HuH-7.5 (cell line): Measurements from ENCODE around the gene BTBD9.

Experiments
- DNase-seq: peaks from one replicate; pipeline ENCODE4 v3.0.0; 2011; ENCODE audit warnings: low spot score

The BTBD9 gene

DNA sequence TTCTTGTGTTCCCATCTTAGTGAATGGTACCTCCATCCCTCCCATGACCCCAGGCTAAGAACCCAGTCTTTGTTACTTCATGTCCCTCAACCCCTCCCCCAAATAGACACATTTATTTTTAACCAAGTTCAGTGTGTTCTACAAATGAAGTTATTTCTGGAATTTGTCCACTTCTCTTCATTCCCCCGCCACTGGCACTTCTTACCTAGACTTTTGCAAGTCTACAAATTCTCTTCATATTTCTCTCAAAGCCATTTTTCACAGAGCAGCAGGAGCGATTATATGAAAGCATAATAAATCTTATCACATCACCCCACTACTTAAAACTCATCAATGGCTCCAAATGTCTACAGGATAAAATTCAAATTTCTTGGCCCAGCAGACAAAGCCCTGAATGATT lies 131.4 kb downstream of the BTBD9 start:
- no peak for DNase-seq

- DNase-seq, result no peak
These were observed 132.6 kb downstream of the BTBD9 start for GRCh38 chr6:38507173-38507572.

DNA sequence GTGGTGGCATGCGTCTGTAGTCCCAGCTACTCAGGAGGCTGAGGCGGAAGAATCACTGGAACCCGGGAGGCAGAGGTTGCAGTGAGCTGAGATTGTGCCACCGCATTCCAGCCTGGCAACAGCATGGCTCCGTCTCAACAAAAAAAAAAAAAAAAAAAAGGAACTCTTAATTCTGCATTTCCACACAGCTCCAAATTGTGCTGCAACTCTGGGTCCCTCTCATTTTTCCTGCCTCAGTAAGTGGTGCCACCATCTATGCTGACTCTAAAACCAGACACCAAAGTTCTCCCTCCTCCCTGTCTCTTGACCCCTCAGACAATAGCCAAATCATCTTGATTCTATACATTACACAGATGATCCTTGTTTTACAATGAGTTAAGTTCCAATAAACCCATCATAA lies 133.9 kb downstream of the BTBD9 start:
- no peak for DNase-seq

- no peak for DNase-seq
These were observed 134.7 kb downstream of the BTBD9 start for GRCh38 chr6:38504996-38505395.

GRCh38 chr6:38503960-38504682 lies 135.6 kb downstream of the BTBD9 start:
- DNase-seq, result no peak

DNA sequence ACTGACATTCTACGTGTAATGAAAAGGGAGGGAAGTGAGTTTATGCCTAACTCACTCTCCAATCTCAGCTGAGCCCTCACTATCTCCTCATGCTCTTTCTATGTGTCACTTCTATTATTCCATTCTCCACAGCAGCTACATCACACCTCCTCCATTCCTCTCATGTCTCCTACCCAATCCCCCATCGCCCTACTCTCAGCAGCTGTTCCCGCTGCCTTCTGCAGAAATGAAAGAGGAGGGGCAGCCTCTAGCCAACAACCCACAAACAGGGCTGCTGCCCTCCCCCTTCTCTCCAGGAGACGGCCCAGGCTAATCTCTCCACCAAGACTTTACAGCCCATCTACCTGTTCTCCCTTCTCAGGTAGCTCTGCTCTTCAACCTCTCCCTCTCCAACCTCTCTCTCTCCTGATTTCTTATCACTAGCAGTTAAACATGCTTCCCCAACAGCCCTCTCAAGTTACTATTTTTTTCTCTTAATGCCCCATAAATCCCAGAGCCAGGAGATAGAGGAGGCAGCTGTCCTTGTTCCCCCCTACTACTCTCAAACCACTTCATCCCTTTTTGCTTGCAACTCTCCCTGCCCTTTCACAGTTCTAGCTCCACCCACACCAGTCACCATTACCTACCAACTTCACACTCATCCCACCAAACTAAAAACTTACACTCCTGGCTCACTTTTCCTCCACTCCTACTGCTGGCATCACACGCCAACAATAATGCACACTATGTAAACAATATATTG lies 136.5 kb downstream of the BTBD9 start:
- DNase-seq, result no peak

GRCh38 chr6:38502423-38502822 lies 137.3 kb downstream of the BTBD9 start:
- no peak for DNase-seq

DNA sequence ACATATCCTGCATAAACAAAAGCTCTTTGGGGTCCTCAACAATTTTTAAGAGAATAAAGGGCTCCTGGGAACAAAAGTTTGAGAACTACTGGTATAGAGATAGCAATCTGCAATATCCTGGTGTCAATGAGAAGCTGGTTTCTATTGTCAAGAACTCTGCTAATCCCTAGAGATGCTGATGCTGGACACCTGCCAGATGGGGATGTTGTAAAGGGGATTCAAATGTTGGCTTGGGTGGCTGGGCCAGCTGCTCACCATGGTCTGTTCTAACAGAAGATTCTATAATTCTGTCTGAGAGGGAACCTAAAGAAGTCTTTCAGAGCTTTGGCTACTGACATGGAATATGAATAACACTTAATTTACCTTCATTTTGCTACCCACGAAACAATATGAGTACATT lies 137.8 kb downstream of the BTBD9 start:
- no peak for DNase-seq

- no peak for DNase-seq
These were observed 140.1 kb downstream of the BTBD9 start for GRCh38 chr6:38499529-38500096.

GRCh38 chr6:38498805-38499445 lies 140.8 kb downstream of the BTBD9 start:
- no peak for DNase-seq

DNA sequence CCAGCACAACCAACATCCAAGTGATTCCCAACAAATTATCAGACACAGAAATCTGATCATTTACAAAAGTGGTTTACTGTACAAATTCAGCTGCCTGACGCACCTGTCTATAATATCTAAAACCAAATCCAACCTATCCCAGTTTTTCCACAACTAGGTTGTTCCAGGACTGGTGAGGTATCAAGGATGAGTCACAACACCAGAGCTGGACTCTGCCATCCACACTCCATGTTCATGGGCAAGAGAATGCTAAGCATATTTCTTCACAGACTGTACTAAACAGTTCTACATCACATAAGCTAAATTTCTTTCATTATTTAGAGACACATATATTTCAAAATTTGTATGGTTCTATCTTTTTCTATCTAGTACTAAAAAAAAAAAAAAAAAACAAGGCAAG lies 141.6 kb downstream of the BTBD9 start:
- no peak for DNase-seq

DNA sequence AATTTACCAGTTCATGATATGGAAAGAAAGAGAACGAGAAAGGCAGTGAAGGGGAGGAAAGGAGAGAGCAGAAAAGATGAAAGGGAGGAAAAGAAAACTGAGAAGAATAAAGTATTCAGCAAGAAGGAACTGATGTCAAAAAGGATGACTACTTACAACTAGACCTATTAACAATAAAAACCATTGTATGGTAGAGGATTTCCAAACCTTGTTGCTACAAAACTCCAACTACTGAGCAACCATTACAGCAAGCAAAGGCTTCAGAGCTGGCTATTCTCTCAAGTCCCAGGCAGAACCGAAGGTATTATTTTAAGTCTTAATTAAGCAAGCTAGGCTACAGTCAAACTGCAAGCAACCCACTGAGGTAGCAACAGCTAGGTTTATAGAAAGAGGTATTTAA lies 142.2 kb downstream of the BTBD9 start:
- no peak for DNase-seq

DNA sequence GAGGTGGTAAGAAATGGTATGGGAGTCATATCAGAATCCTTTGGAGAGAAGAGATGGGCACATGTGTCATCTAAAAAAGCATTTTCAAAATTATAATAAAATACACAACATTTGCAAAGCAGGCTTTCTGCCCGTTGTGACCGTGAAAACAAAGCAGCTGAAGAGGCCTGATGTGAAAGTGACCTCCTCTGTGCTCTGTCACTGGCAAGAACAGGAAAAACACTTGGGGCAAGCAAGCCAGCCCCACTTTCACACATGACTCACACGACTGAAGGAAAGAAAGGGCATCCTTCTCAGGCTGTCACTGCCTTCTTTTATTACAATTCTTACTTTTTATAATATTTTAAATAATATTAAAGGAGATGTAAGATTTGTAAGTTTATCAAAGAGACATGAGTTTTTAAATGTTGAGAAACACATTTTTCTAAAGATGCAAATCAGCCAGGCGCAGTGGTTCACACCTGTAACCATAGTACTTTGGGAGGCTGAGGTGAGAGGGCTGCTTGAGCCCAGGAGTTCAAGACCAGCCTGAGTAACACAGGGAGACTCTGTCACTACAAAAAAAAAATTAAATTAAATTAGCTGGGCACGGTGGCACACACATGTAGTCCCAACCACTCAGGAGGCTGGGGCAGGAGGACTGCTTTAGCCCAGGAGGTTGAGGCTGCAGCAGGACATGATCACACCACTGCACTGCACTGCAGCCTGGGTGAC lies 143.7 kb downstream of the BTBD9 start:
- no peak for DNase-seq

DNA sequence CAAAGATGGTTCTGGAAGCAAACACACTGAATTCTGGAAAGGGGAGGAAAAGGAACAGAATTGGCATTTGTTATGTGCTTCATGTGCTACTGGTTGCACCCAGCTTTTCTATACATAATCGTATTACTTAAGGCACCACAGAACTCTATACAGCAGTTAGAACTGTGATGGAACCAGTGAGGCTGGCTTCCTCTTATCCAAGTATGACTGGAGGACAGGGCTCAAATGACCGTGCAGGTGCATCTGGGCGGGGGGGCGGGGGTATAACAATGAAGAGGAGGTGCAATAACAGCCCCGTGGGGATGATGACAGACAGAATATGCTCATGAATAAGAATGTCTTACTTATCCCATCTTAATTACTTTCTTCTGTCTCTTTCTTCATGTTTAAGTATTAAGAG lies 144.2 kb downstream of the BTBD9 start:
- no peak for DNase-seq

GRCh38 chr6:38493931-38494547 lies 145.7 kb downstream of the BTBD9 start:
- DNase-seq, result no peak

GRCh38 chr6:38492031-38492430 lies 147.7 kb downstream of the BTBD9 start:
- DNase-seq, result no peak

DNA sequence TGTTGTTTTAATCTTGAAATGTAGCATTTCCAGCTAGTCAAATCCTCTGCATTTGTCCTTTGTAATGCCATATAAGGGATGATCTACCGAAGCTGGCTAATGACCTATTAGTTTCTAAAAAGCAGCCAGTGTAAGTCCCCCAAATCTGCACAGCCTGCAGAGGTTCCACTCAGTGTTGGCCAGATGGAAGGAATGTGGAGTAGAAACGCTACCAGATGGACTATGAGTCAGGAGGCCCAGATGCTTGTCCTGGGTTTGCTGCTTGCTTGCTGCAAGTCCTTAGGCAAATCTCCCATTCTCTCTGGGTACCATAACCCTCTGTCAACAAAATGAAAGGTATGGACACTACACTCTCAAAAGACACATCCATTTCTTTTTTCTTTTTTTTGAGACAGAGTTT lies 149.8 kb downstream of the BTBD9 start:
- no peak for DNase-seq

DNA sequence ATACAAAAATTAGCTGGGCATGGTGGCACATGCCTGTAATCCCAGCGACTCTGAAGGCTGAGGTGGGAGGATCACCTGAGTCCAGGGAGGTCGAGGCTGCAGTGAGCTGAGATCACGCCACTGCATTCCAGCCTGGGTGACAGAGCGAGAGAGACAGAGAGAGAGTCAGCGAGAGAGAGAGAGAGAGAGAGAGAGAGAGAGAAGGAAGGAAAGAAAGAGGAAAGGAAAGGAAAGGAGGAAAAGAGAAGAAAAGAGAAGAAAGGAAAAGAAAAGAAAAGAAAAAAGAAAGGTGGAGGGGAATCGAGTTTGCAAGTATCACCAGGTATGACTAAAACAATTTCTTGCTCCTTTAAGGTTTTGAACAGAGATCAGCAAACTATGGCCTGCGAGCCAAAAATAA lies 152.3 kb downstream of the BTBD9 start:
- DNase-seq, result no peak

DNA sequence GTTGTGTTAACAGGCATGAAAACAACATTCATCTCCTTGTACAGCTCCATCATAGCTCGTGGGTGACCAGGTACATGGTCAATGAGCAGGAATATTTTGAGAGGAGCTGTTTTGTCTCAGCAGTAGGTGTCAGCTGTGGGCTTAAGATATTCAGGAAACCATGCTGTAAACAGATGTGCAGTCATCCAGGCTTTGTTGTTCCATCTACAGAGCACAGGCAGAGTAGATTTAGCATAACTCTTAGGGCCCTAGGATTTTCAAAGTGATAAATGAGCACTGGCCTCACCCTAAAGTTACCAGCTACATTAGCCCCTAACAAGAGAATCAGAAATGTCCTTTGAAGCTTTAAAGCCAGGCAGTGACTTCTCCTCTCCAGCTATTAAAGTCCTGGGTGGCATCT lies 154.2 kb downstream of the BTBD9 start:
- no peak for DNase-seq

DNA sequence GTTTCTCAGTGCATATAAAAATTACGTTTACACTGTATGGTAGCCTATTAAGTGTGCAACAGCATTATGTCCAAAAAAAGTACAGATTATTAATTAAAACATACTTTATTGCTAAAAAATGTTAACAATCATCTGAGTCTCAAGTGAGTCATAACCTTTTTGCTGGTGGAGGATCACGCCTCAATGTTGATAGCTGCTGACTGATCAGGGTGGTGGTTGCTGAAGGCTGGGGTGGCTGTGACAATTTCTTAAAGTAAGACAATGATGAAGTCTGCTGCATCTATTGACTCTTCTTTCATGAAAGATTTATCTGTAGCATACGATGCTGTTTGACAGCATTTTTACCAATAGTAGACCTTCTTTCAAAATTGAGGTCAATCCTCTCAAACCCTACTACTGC lies 155.1 kb downstream of the BTBD9 start:
- DNase-seq, result no peak

DNA sequence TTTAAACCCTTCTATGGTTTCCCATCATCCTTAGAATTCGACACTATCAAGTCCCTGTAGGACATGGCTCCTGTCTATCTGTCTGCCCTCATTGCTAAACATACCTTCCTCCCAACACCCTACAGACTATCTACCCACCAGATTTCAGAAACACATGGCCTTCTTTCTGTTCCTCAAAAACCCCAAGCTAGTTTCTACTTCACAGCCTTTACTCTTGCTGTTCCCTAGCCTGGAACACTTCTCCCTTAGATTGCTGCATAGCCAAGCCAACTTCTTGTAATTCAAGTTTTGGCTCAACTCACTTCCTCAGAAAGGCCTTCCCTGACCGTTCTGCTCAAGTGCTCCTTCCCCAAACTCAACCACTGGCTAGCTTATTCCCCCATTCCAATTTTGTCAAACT lies 156.2 kb downstream of the BTBD9 start:
- DNase-seq, result no peak

DNA sequence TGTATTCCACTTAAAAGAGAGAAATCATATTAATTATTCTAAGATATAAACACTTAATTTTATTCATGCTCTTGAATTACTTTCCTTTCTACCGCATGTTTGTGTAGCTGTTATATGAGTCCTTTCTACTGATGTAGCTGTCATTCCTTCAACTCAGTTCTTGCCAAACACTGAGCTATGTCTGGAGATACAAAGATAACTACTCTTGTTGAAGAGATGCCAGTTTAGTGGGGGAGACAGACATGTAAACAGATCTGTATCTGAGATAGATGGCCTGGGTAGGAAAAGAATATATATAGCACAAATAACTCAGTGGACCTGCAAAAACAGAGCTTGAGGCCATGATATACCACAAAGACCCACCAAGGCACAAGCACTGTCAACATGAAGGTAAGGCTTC lies 157.3 kb downstream of the BTBD9 start:
- no peak for DNase-seq
